SK-N-SH treated with all-trans-retinoic acid at 6 μM for 48 hours (cell line): Measurements from ENCODE around the gene RBM47.

Experiments
- ATAC-seq: fragments of 200-7000 bp; cut with Tn5 transposase; 3 replicates; pipeline ENCODE4 v1.9.1; 2020; ENCODE audit warnings: mild to moderate bottlenecking, moderate library complexity
- ARNTL ChIP-seq: fragments of 450-650 bp; formaldehyde crosslinking; IDR thresholded peaks from 2 replicates; pipeline ENCODE4 v1.5.0; 2020; ENCODE audit warnings: low read depth, mild to moderate bottlenecking, moderate library complexity, borderline replicate concordance
- BACH2 ChIP-seq: fragments of 250-450 bp; sonication (Bioruptor Pico); IDR thresholded peaks from 2 replicates; pipeline ENCODE4 v1.9.0; 2021; ENCODE audit warnings: mild to moderate bottlenecking, borderline replicate concordance
- CSDC2 ChIP-seq: fragments of 250-450 bp; sonication (Bioruptor Pico); IDR thresholded peaks from 2 replicates; pipeline ENCODE4 v1.5.0; 2020; ENCODE audit warnings: mild to moderate bottlenecking, moderate library complexity
- ESRRG ChIP-seq: fragments of 250-450 bp; sonication (Bioruptor Pico); IDR thresholded peaks from 2 replicates; pipeline ENCODE4 v1.6.1; 2021; ENCODE audit warnings: mild to moderate bottlenecking
- GLIS3 ChIP-seq: fragments of 250-450 bp; sonication (Bioruptor Pico); IDR thresholded peaks from 2 replicates; pipeline ENCODE4 v1.5.0; 2020; ENCODE audit warnings: mild to moderate bottlenecking, moderate library complexity
- ISL1 ChIP-seq: fragments of 250-450 bp; sonication (Bioruptor Pico); IDR thresholded peaks from 2 replicates; pipeline ENCODE4 v2.1.2; 2022; ENCODE audit warnings: mild to moderate bottlenecking, moderate library complexity
- OSR1 ChIP-seq: fragments of 250-450 bp; sonication (Bioruptor Pico); IDR thresholded peaks from 2 replicates; pipeline ENCODE4 v1.8.0; 2022; ENCODE audit warnings: moderate library complexity, mild to moderate bottlenecking, inconsistent platforms
- PPARA ChIP-seq: fragments of 250-450 bp; sonication (Bioruptor Pico); IDR thresholded peaks from 2 replicates; pipeline ENCODE4 v1.5.0; 2020; ENCODE audit warnings: mild to moderate bottlenecking, borderline replicate concordance
- RARB ChIP-seq: fragments of 250-450 bp; sonication (Bioruptor Pico); IDR thresholded peaks from 2 replicates; pipeline ENCODE4 v1.8.0; 2021; ENCODE audit warnings: mild to moderate bottlenecking, moderate library complexity
- SNAI2 ChIP-seq: fragments of 250-450 bp; sonication (Bioruptor Pico); IDR thresholded peaks from 2 replicates; pipeline ENCODE4 v1.5.0; 2020; ENCODE audit warnings: mild to moderate bottlenecking, moderate library complexity
- TCF4 ChIP-seq: fragments of 250-450 bp; sonication (Bioruptor Pico); IDR thresholded peaks from 2 replicates; pipeline ENCODE4 v1.8.0; 2021; ENCODE audit warnings: mild to moderate bottlenecking, moderate library complexity, borderline replicate concordance
- TOX ChIP-seq: fragments of 250-450 bp; sonication (Bioruptor Pico); IDR thresholded peaks from 2 replicates; pipeline ENCODE4 v1.8.0; 2021; ENCODE audit warnings: mild to moderate bottlenecking, moderate library complexity, borderline replicate concordance
- ZC3H10 ChIP-seq: fragments of 250-450 bp; sonication (Bioruptor Pico); IDR thresholded peaks from 2 replicates; pipeline ENCODE4 v1.5.1; 2021; ENCODE audit warnings: mild to moderate bottlenecking, moderate library complexity
- ZFP3 ChIP-seq: fragments of 250-450 bp; sonication (Bioruptor Pico); IDR thresholded peaks from 2 replicates; pipeline ENCODE4 v1.5.0; 2020; ENCODE audit warnings: mild to moderate bottlenecking, moderate library complexity
- ZNF565 ChIP-seq: fragments of 450-650 bp; formaldehyde crosslinking; conservative IDR thresholded peaks from 2 replicates; pipeline ENCODE4 v1.5.0; 2020; ENCODE audit warnings: low read depth, mild to moderate bottlenecking, moderate library complexity
- ZNF70 ChIP-seq: fragments of 450-650 bp; formaldehyde crosslinking; IDR thresholded peaks from 2 replicates; pipeline ENCODE4 v1.5.0; 2020; ENCODE audit warnings: mild to moderate bottlenecking, moderate library complexity
- ZNF8 ChIP-seq: fragments of 450-650 bp; formaldehyde crosslinking; IDR thresholded peaks from 2 replicates; pipeline ENCODE4 v1.5.0; 2020; ENCODE audit warnings: mild to moderate bottlenecking, moderate library complexity
- TF ChIP-seq, protein P1 (sequence below): fragments of 250-450 bp; sonication (Bioruptor Pico); IDR thresholded peaks from 2 replicates; pipeline ENCODE4 v1.5.1; 2021; ENCODE audit warnings: mild to moderate bottlenecking, moderate library complexity
- TF ChIP-seq, protein P2 (sequence below): fragments of 250-450 bp; sonication (Bioruptor Pico); IDR thresholded peaks from 2 replicates; pipeline ENCODE4 v1.8.0; 2020; ENCODE audit warnings: mild to moderate bottlenecking, moderate library complexity, borderline replicate concordance
- TF ChIP-seq, protein P3 (sequence below): fragments of 250-450 bp; sonication (Bioruptor Pico); IDR thresholded peaks from 2 replicates; pipeline ENCODE4 v1.5.1; 2020; ENCODE audit warnings: low read depth, mild to moderate bottlenecking, moderate library complexity
- TF ChIP-seq, protein P4 (sequence below): fragments of 250-450 bp; sonication (Bioruptor Pico); IDR thresholded peaks from 2 replicates; pipeline ENCODE4 v1.8.0; 2021; ENCODE audit warnings: low read depth, mild to moderate bottlenecking, moderate library complexity, borderline replicate concordance
- TF ChIP-seq, protein P5 (sequence below): fragments of 250-450 bp; sonication (Bioruptor Pico); IDR thresholded peaks from 2 replicates; pipeline ENCODE4 v1.5.0; 2020; ENCODE audit warnings: mild to moderate bottlenecking, moderate library complexity

Gene RBM47

DNA sequence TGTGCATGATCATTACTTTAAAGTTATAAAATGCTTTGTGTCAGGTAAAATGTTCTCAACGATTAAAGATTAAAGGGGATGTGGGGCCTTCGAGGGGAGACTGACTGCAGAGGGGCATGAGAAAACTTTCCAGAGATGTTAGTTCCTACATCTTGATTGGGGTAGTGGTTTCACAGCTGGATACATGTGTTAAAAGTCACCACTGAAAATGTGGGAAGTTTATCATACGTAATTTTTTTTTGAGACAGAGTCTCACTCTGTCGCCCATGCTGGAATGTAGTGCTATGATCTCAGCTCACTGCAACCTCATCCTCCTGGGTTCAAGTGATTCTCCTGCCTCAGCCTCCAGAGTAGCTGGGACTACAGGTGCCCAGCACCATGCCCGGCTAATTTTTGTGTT is 79.5 kb downstream of the RBM47 start:
- no peak for ATAC-seq
- TF ChIP-seq, protein P1, sequence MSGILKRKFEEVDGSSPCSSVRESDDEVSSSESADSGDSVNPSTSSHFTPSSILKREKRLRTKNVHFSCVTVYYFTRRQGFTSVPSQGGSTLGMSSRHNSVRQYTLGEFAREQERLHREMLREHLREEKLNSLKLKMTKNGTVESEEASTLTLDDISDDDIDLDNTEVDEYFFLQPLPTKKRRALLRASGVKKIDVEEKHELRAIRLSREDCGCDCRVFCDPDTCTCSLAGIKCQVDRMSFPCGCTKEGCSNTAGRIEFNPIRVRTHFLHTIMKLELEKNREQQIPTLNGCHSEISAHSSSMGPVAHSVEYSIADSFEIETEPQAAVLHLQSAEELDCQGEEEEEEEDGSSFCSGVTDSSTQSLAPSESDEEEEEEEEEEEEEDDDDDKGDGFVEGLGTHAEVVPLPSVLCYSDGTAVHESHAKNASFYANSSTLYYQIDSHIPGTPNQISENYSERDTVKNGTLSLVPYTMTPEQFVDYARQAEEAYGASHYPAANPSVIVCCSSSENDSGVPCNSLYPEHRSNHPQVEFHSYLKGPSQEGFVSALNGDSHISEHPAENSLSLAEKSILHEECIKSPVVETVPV (CRISPR knock-in tag): no peak
- TF ChIP-seq ZFP3 (CRISPR knock-in tag) (no peak), ZNF565 (CRISPR knock-in tag) (no peak), ZNF70 (no peak), SNAI2 (CRISPR knock-in tag) (no peak), CSDC2 (CRISPR knock-in tag) (no peak), ZNF8 (no peak), ISL1 (CRISPR knock-in tag) (no peak), OSR1 (CRISPR knock-in tag) (no peak), ZC3H10 (CRISPR knock-in tag) (no peak)
- TF ChIP-seq, protein P2, sequence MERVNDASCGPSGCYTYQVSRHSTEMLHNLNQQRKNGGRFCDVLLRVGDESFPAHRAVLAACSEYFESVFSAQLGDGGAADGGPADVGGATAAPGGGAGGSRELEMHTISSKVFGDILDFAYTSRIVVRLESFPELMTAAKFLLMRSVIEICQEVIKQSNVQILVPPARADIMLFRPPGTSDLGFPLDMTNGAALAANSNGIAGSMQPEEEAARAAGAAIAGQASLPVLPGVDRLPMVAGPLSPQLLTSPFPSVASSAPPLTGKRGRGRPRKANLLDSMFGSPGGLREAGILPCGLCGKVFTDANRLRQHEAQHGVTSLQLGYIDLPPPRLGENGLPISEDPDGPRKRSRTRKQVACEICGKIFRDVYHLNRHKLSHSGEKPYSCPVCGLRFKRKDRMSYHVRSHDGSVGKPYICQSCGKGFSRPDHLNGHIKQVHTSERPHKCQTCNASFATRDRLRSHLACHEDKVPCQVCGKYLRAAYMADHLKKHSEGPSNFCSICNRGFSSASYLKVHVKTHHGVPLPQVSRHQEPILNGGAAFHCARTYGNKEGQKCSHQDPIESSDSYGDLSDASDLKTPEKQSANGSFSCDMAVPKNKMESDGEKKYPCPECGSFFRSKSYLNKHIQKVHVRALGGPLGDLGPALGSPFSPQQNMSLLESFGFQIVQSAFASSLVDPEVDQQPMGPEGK (CRISPR knock-in tag): no peak

DNA sequence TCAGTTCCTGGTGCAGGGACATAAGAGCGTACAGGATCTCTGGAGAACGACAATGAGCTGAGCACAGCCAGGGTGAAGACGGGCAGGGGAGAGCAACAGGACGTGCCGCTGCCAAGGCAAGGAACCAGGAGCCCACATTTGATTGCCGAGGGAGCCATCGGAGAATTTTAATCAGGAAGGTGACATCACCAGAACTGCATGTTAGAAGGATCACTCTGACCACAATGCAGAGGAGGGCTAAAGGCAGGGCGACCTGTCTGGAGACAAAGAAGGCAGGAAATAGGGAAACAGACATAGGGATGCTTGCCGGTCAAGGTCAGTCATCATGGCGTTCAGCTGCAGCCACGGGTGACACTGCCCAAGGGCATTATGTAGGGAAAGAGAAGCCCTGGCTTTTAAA is 81.4 kb downstream of the RBM47 start:
- TF ChIP-seq ARNTL (no peak), ZFP3 (CRISPR knock-in tag) (0 out of 2 replicates have a peak, but pooled peaks have one; percentile 19)
- ATAC-seq: peak; percentile 78

DNA sequence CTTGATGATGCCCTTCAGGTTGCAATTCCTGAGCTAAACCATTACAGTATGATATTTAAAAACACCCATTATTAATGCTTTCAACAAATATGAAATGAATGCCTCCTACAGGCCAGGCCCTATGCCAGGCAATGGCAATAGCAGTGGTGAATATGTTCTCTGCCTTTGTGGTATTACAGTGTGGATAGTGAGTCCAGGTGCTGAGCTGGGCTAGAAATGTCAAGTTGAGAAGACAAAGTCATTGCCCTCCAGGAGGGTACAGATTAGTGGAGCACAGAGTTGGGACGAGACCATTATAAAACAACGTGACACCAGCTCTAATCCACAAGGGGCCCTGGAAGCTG is 81.9 kb downstream of the RBM47 start:
- ATAC-seq: peak; percentile 61
- TF ChIP-seq TOX: no peak

DNA sequence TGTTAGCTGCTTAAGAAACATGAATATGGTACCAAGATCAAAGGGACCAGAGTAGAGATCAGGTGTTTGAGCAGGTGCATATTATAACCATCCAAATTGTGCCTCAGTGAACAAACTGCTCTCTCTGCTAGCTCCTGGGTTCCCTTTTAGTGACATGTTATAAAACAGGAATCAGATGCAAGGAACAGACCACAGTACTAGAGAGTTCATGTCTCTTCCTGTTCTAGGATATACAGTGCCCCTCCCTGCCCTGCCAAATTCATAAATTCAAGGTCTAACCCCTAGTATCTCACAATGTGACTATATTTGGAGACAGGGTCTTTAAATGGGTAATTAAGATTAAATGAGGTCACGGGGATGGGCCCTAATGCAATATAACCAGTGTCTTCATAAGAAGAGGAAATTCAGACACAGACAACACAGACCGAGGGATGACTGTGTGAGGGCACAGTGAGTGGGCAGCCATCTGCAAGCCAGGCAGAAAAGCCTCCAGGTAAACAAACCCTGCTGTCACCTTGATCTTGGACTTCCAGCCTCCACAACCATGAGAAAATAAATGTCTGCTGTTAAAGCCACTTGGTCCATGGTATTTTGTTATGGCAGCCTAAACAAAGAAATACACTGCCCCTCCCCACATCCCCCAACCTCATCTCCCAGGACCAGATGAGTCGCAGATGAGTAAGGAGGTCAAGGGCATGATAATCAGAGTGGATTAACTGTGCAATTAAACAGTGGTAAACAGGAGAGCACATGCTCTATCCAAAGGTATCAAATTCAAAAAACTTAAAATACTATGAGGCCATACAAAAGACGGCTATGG is 82.5 kb downstream of the RBM47 start:
- TF ChIP-seq ZFP3 (CRISPR knock-in tag) (no peak), ISL1 (CRISPR knock-in tag) (no peak), ZC3H10 (CRISPR knock-in tag) (no peak), TCF4 (CRISPR knock-in tag) (no peak), TOX (no peak), OSR1 (CRISPR knock-in tag) (no peak), RARB (no peak), GLIS3 (CRISPR knock-in tag) (no peak), ZNF70 (no peak), PPARA (no peak), ESRRG (CRISPR knock-in tag) (no peak), ZNF565 (CRISPR knock-in tag) (no peak), CSDC2 (CRISPR knock-in tag) (no peak), BACH2 (no peak), ARNTL (no peak), ZNF8 (no peak)
- TF ChIP-seq, protein P3, sequence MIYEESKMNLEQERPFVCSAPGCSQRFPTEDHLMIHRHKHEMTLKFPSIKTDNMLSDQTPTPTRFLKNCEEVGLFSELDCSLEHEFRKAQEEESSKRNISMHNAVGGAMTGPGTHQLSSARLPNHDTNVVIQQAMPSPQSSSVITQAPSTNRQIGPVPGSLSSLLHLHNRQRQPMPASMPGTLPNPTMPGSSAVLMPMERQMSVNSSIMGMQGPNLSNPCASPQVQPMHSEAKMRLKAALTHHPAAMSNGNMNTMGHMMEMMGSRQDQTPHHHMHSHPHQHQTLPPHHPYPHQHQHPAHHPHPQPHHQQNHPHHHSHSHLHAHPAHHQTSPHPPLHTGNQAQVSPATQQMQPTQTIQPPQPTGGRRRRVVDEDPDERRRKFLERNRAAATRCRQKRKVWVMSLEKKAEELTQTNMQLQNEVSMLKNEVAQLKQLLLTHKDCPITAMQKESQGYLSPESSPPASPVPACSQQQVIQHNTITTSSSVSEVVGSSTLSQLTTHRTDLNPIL (CRISPR knock-in tag): no peak
- TF ChIP-seq, protein P4, sequence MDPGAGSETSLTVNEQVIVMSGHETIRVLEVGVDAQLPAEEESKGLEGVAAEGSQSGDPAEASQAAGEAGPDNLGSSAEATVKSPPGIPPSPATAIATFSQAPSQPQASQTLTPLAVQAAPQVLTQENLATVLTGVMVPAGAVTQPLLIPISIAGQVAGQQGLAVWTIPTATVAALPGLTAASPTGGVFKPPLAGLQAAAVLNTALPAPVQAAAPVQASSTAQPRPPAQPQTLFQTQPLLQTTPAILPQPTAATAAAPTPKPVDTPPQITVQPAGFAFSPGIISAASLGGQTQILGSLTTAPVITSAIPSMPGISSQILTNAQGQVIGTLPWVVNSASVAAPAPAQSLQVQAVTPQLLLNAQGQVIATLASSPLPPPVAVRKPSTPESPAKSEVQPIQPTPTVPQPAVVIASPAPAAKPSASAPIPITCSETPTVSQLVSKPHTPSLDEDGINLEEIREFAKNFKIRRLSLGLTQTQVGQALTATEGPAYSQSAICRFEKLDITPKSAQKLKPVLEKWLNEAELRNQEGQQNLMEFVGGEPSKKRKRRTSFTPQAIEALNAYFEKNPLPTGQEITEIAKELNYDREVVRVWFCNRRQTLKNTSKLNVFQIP (CRISPR knock-in tag): no peak
- TF ChIP-seq, protein P5, sequence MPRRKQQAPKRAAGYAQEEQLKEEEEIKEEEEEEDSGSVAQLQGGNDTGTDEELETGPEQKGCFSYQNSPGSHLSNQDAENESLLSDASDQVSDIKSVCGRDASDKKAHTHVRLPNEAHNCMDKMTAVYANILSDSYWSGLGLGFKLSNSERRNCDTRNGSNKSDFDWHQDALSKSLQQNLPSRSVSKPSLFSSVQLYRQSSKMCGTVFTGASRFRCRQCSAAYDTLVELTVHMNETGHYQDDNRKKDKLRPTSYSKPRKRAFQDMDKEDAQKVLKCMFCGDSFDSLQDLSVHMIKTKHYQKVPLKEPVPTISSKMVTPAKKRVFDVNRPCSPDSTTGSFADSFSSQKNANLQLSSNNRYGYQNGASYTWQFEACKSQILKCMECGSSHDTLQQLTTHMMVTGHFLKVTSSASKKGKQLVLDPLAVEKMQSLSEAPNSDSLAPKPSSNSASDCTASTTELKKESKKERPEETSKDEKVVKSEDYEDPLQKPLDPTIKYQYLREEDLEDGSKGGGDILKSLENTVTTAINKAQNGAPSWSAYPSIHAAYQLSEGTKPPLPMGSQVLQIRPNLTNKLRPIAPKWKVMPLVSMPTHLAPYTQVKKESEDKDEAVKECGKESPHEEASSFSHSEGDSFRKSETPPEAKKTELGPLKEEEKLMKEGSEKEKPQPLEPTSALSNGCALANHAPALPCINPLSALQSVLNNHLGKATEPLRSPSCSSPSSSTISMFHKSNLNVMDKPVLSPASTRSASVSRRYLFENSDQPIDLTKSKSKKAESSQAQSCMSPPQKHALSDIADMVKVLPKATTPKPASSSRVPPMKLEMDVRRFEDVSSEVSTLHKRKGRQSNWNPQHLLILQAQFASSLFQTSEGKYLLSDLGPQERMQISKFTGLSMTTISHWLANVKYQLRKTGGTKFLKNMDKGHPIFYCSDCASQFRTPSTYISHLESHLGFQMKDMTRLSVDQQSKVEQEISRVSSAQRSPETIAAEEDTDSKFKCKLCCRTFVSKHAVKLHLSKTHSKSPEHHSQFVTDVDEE: no peak
- TF ChIP-seq, protein P2 (CRISPR knock-in tag): no peak
- TF ChIP-seq, all 23 proteins: peak for 0
- no peak; the same call in 2 of the 3 replicates for ATAC-seq
